K562 (cell line): ENCODE results near the gene VWA3B.

Experiments used
- ARID2 ChIP-seq: fragments of 450-650 bp; IDR thresholded peaks from 2 replicates; pipeline ENCODE4 v1.6.1; 2017; ENCODE audit warnings: antibody characterized with exemption, mild to moderate bottlenecking
- ARNT ChIP-seq, 2 experiments: fragments of 450-650 bp; IDR thresholded peaks; 2 replicates each; pipeline ENCODE4 v1.6.1; 2016; ENCODE audit warnings: mild to moderate bottlenecking in 1 of 2
- GTF2E2 ChIP-seq: fragments of 200-800 bp; sonication (Bioruptor generic); IDR thresholded peaks from 2 replicates; pipeline ENCODE4 v1.6.1; 2016; ENCODE audit warnings: missing genetic modification characterization, missing compliant biosample characterization
- HCFC1 ChIP-seq: IDR thresholded peaks from 2 replicates; pipeline ENCODE4 v1.6.1; 2012; ENCODE audit warnings: low read depth, low read length, improper control_type of control experiment
- MTA3 ChIP-seq: fragments of 450-650 bp; formaldehyde crosslinking; IDR thresholded peaks from 2 replicates; pipeline ENCODE4 v1.6.1; 2017; ENCODE audit warnings: mild to moderate bottlenecking, borderline replicate concordance
- NEUROD1 ChIP-seq: fragments of 150-350 bp; IDR thresholded peaks from 2 replicates; pipeline ENCODE4 v1.6.1; 2014; ENCODE audit warnings: borderline replicate concordance, low read length, low read depth; ENCODE audit not compliant: partially characterized antibody
- NFIC ChIP-seq: fragments of 450-650 bp; IDR thresholded peaks from 2 replicates; pipeline ENCODE4 v1.6.1; 2017; ENCODE audit warnings: mild to moderate bottlenecking, inconsistent platforms
- PHF21A ChIP-seq: fragments of 450-650 bp; IDR thresholded peaks from 2 replicates; pipeline ENCODE4 v1.6.1; 2017; ENCODE audit warnings: low read depth, borderline replicate concordance
- POLR2A ChIP-seq: fragments of 450-650 bp; conservative IDR thresholded peaks from 2 replicates; pipeline ENCODE4 v1.6.1; 2016
- TAF1 ChIP-seq: IDR thresholded peaks from 2 replicates; pipeline ENCODE4 v1.6.1; 2011; ENCODE audit warnings: mild to moderate bottlenecking, low read length, moderate library complexity; ENCODE audit not compliant: insufficient read depth, control insufficient read depth, severe bottlenecking; ENCODE audit errors: extremely low read depth
- ZBTB2 ChIP-seq: fragments of 450-650 bp; IDR thresholded peaks from 2 replicates; pipeline ENCODE4 v1.6.1; 2016; ENCODE audit warnings: antibody characterized with exemption
- ZFX ChIP-seq: sonication (generic); formaldehyde crosslinking; IDR thresholded peaks from 2 replicates; pipeline ENCODE4 v1.8.0; 2022; ENCODE audit warnings: mild to moderate bottlenecking, missing genetic modification reagents, moderate library complexity
- ZNF12 ChIP-seq: sonication (generic); formaldehyde crosslinking; IDR thresholded peaks from 2 replicates; pipeline ENCODE4 v1.4.0; 2020; ENCODE audit warnings: mild to moderate bottlenecking, missing genetic modification reagents
- TF ChIP-seq, protein P1 (sequence below), 3 experiments: IDR thresholded peaks in 2 of 3; conservative IDR thresholded peaks in 1 of 3; 2 replicates each; pipeline ENCODE4 v1.5.1; 2011 to 2012; ENCODE audit warnings: low read length in 3 of 3, mild to moderate bottlenecking in 3 of 3, control low read depth in 2 of 3, improper control_type of control experiment in 1 of 3, inconsistent platforms in 1 of 3, low read depth in 1 of 3, mixed read lengths in 1 of 3, moderate library complexity in 1 of 3; ENCODE audit not compliant: insufficient read depth in 2 of 3

DNA sequence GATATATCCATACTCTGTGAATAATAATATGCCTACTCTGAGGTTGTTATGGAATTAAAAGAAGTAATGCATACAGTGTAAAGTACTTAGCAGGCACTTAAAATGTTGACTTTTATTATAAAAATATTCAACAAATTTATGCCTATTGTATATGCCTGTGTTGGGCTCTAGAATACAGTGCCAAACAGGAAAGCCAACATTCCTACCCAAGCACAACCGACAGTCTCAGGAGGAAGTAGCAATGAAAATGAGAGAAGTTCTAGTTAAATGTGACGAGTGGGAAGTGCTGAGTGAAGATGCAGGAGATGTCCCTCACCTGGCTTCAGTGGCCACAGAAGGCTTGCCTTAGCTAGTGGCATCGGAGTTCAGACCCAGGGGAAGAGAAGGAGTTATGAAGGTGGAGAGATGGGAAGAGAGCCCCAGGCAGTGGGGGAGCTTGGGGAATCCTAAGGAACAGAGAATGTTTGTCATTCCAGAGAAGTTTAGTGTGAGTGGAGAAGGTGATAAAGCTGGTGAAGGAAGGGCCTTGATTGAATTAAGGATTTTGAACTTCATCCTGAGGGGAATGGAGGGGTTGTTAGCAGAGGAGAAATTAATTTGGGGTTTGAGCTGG is 153.9 kb downstream of the VWA3B start:
- TF ChIP-seq ARID2 = no peak
- no peak for TF ChIP-seq NFIC
- TF ChIP-seq PHF21A = no peak
- TF ChIP-seq HCFC1 = no peak
- TF ChIP-seq NEUROD1 = no peak
- no peak for TF ChIP-seq GTF2E2 (tag)
- TF ChIP-seq, protein P1, sequence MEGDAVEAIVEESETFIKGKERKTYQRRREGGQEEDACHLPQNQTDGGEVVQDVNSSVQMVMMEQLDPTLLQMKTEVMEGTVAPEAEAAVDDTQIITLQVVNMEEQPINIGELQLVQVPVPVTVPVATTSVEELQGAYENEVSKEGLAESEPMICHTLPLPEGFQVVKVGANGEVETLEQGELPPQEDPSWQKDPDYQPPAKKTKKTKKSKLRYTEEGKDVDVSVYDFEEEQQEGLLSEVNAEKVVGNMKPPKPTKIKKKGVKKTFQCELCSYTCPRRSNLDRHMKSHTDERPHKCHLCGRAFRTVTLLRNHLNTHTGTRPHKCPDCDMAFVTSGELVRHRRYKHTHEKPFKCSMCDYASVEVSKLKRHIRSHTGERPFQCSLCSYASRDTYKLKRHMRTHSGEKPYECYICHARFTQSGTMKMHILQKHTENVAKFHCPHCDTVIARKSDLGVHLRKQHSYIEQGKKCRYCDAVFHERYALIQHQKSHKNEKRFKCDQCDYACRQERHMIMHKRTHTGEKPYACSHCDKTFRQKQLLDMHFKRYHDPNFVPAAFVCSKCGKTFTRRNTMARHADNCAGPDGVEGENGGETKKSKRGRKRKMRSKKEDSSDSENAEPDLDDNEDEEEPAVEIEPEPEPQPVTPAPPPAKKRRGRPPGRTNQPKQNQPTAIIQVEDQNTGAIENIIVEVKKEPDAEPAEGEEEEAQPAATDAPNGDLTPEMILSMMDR (IDR thresholded peaks at IDR 0.05 in 2 of 3, conservative IDR thresholded peaks at IDR 0.05 in 1 of 3; ENCODE audit: insufficient read depth in 2 of 3, low read depth in 1 of 3, low read length in 3 of 3) = no peak
- TF ChIP-seq ARNT (IDR thresholded peaks at IDR 0.05) = no peak
- TF ChIP-seq ZNF12 = no peak
- no peak for TF ChIP-seq POLR2A
- no peak for TF ChIP-seq TAF1
- TF ChIP-seq ZFX (CRISPR knock-in tag) = no peak
- no peak for TF ChIP-seq MTA3
- no peak for TF ChIP-seq ZBTB2
